C4-2B (cell line): ENCODE data around the gene RPL29.

Source experiments
- ZFX ChIP-seq: fragments of 450-650 bp; IDR thresholded peaks from 2 replicates; pipeline ENCODE4 v1.6.1; 2017
- TF ChIP-seq, protein P1 (sequence below): fragments of 450-650 bp; conservative IDR thresholded peaks from 2 replicates; pipeline ENCODE4 v1.5.1; 2017; ENCODE audit warnings: mild to moderate bottlenecking

GRCh38 chr3:51962854-51963530, 32.7 kb downstream of the RPL29 start:
- TF ChIP-seq, protein P1, sequence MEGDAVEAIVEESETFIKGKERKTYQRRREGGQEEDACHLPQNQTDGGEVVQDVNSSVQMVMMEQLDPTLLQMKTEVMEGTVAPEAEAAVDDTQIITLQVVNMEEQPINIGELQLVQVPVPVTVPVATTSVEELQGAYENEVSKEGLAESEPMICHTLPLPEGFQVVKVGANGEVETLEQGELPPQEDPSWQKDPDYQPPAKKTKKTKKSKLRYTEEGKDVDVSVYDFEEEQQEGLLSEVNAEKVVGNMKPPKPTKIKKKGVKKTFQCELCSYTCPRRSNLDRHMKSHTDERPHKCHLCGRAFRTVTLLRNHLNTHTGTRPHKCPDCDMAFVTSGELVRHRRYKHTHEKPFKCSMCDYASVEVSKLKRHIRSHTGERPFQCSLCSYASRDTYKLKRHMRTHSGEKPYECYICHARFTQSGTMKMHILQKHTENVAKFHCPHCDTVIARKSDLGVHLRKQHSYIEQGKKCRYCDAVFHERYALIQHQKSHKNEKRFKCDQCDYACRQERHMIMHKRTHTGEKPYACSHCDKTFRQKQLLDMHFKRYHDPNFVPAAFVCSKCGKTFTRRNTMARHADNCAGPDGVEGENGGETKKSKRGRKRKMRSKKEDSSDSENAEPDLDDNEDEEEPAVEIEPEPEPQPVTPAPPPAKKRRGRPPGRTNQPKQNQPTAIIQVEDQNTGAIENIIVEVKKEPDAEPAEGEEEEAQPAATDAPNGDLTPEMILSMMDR: no peak
- no peak for TF ChIP-seq ZFX
